SK-MEL-5 (cell line): ENCODE measurements around the gene LBH. TPM values are rescaled to one million over a fixed set of nuclear protein-coding genes. Genes with fewer than 3 reads are reported as not detected.

Experiments used
- DNase-seq: peaks from one replicate; pipeline ENCODE4 v3.0.0-alpha.2; 2016; ENCODE audit warnings: low read depth, low spot score
- in situ Hi-C: cut with HindIII; loops from 2 replicates; pipeline ENCODE4 v1.10.0; 2016; ENCODE audit warnings: low sequenced_read_pairs, high pct_unique_total_duplicates, low pct_unique_long_range_greater_than_20kb
- small RNA-seq, 2 experiments: library from RNA; depleted of rRNA; stranded (forward); fragments of <200 nt; gene quantifications; one replicate each; pipeline ENCODE3, GENCODE V24; 2014
- total RNA-seq: library from RNA; depleted of rRNA; stranded (reverse); fragments of >200 nt; shearing (Covaris generic); gene quantifications from 2 replicates; pipeline ENCODE4 v1.2.3, GENCODE V29; 2014; rRNA removed

The LBH gene
- total RNA-seq, 1 experiment from 2014 or later = 20.1 TPM

- DNase-seq = no peak
Measured at GRCh38 chr2:30305235-30305634, 73.9 kb downstream of the LBH start.

DNA sequence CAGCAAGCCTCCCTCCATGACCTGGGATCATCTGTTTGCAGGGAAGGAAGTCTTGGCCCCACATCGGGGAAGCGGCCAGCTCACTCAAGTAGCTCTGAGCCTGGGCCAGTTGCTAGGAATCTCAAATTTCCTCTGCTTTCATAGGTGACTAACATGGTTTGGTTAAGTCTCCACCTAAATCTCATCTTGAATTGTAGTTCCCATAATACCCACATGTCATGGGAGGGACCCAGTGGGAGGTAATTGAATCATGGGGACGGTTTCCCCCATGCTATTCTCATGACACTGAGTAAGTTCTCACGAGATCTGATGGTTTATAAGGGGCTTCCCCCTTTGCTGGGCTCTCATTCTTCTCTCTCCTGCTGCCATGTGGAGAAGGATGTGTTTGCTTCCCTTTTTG, 75.2 kb downstream of the LBH start:
- in situ Hi-C loops = no loop called here
- DNase-seq = no peak

More at GRCh38 chr2:30305235-30305634, 73.9 kb downstream of the LBH start:
- in situ Hi-C loops = no loop called here

DNA sequence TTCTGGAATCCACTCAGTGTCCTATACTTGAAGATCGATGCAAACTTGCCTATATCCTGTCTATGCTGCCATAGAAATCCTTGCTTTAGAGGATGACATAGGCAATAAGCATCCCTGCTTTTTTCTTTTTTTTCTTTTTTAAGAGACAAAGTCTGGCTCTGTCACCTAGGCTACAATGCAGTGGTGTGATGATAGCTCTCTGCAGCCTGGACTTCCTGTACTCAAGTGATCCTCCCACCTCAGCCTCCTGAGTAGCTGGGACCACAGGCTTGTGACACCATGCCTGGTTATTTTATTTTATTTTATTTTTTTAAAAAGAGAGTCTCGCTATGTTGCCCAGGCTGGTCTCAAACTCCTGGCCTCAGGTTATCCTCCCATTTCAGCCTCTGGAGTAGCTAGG, 76.9 kb downstream of the LBH start:
- in situ Hi-C loops = no loop called here
- DNase-seq = no peak

Small RNA genes lying within 50 kb of the gene (small RNA-seq; reads per million reads assigned to genes)
- 0 reads per million in 2 experiments for gene SNORA10B

Other genes starting within 250 kb of the LBH start
- 53.6 and 69.3 TPM in 2 replicates for gene YPEL5, start 84.5 kb upstream of the LBH start, total RNA-seq
- 23.9 TPM in 2 replicates for gene LCLAT1, start 215.7 kb downstream of the LBH start, total RNA-seq